Gastroesophageal sphincter (tissue), 4 donors: ENCODE results near the gene SRP9. TPM values are rescaled to one million over a fixed set of nuclear protein-coding genes. Genes with fewer than 3 reads are reported as not detected.
"Not testable (repeated sequence)": the region's sequence is repeated elsewhere in the genome, so short reads cannot be mapped to it uniquely, and the experiment has no call there.

ENCODE experiments used
- ATAC-seq: fragments of 150-250 bp; one replicate; pipeline ENCODE4 v1.9.1; 2016; ENCODE audit warnings: mild to moderate bottlenecking, moderate library complexity
- H3K27ac ChIP-seq, 4 donors: fragments of 200-600 bp; sonication (generic) in 3 of 4; 1 replicate in 3 of 4; 2 replicates in 1 of 4; pipeline ENCODE4 v1.5.1; 2016 to 2019
- H3K27me3 ChIP-seq: fragments of 200-600 bp; sonication (generic); one replicate; pipeline ENCODE4 v1.5.1; 2019
- H3K36me3 ChIP-seq, 2 donors: fragments of 200-600 bp; sonication (generic); one replicate each; pipeline ENCODE4 v1.5.1; 2019; ENCODE audit warnings: control low read depth in 1 of 2
- H3K4me1 ChIP-seq, 3 donors: fragments of 200-600 bp; sonication (generic); 1 replicate in 2 of 3; 2 replicates in 1 of 3; pipeline ENCODE4 v1.5.1; 2016 to 2019; ENCODE audit warnings: control low read depth in 2 of 3
- H3K4me3 ChIP-seq, 2 donors: fragments of 200-600 bp; sonication (generic); one replicate each; pipeline ENCODE4 v1.5.1; 2019; ENCODE audit warnings: mild to moderate bottlenecking in 1 of 2, moderate library complexity in 1 of 2
- H3K9me3 ChIP-seq, 3 donors: fragments of 200-600 bp; sonication (generic); one replicate each; pipeline ENCODE4 v1.5.1; 2017 to 2019; ENCODE audit warnings: control low read depth in 2 of 3
- EP300 ChIP-seq: sonication (generic); formaldehyde crosslinking; IDR thresholded peaks from one replicate; pipeline ENCODE4 v1.6.1; 2017; ENCODE audit warnings: antibody characterized with exemption, mild to moderate bottlenecking
- POLR2A ChIP-seq, 2 donors: fragments of 450-650 bp; IDR thresholded peaks; one replicate each; pipeline ENCODE4 v1.6.1; 2017; ENCODE audit warnings: antibody characterized with exemption in 2 of 2, mild to moderate bottlenecking in 2 of 2, moderate library complexity in 1 of 2
- POLR2AphosphoS5 ChIP-seq: sonication (generic); formaldehyde crosslinking; IDR thresholded peaks from one replicate; pipeline ENCODE4 v1.6.1; 2017; ENCODE audit warnings: antibody characterized with exemption
- WGBS, 2 donors: methylation state at CpG; one replicate each; pipeline ENCODE4 v1.1.5; 2018; ENCODE audit warnings: low coverage in 1 of 2; 5-methylcytosine and 5-hydroxymethylcytosine counted together
- total RNA-seq, 4 donors: library from RNA; depleted of rRNA; stranded (reverse); fragments of >200 nt; gene quantifications; one replicate each; pipeline ENCODE4 v1.1.0, GENCODE V29; 2016
- TF ChIP-seq, protein P1 (sequence below), 4 experiments: fragments of 200-600 bp in 2 of 4; fragments of 450-650 bp in 2 of 4; sonication (generic) in 1 of 4; IDR thresholded peaks; one replicate each; pipeline ENCODE4 v1.5.1; 2017 to 2019; ENCODE audit warnings: antibody characterized with exemption in 4 of 4, mild to moderate bottlenecking in 2 of 4, moderate library complexity in 2 of 4

Gene SRP9
- total RNA-seq, 4 donors from 2014 or later: 146 to 260 (median 216) TPM

DNA sequence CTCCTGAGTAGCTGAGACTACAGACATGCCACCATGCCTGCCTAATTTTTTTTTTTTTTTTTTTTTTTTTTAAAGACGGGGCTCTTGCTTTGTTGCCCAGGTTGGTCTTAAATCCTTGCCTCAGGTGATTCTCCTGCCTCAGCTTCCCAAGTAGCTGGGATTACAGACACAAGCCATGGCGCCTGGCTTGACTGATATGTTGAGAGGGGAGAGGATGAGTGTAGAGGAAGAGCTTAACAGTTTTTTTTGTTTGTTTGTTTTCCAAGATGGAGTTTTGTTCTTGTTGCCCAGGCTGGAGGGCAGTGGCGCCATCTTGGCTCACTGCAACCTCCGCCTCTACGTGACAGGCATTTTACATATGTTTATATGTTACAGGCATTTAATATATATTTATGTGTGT is 2.5 kb downstream of the SRP9 start:
- Histone ChIP-seq H3K4me1 (peaks cover 3 to 70% (median 26%) of the 10 kb centered on the region in 3 donors), H3K27ac (peak overlapping the region in 3 of 4 donors; percentile 50 to 98 (median 92)), H3K9me3 (no peaks in the 10 kb centered on the region), H3K27me3 (no peaks in the 10 kb centered on the region), H3K4me3 (no peak overlapping the region), H3K36me3 (peaks cover 0 to 16% of the 10 kb centered on the region in 2 donors)
- no peak for TF ChIP-seq EP300
- TF ChIP-seq, protein P1, sequence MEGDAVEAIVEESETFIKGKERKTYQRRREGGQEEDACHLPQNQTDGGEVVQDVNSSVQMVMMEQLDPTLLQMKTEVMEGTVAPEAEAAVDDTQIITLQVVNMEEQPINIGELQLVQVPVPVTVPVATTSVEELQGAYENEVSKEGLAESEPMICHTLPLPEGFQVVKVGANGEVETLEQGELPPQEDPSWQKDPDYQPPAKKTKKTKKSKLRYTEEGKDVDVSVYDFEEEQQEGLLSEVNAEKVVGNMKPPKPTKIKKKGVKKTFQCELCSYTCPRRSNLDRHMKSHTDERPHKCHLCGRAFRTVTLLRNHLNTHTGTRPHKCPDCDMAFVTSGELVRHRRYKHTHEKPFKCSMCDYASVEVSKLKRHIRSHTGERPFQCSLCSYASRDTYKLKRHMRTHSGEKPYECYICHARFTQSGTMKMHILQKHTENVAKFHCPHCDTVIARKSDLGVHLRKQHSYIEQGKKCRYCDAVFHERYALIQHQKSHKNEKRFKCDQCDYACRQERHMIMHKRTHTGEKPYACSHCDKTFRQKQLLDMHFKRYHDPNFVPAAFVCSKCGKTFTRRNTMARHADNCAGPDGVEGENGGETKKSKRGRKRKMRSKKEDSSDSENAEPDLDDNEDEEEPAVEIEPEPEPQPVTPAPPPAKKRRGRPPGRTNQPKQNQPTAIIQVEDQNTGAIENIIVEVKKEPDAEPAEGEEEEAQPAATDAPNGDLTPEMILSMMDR (IDR thresholded peaks at IDR 0.05): no peak
- TF ChIP-seq POLR2A (IDR thresholded peaks at IDR 0.05): no peak
- TF ChIP-seq POLR2AphosphoS5: no peak
- ATAC-seq: no peak
- WGBS, 2 donors: 89 to 93% methylated on average over 3 of the region's 5 CpGs

DNA sequence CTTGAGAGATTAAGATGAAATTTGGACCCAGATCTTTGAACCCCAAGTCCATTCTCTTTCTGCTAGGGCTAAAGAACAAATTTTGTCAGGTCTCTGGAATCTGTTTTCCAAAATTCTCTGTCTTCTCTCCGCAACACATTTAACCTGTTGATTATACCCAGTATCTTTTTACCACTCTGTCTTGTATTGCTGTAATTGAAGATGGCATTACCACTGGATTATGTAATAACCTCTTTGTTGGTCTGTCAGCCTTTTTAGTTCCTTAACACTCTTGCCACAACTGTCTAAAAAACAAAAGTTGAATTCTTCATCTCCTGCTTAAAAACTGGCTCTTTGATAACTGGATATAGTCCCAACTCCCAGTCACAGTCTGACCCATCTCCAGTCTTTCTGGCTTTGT is 3.0 kb downstream of the SRP9 start:
- no peaks in the 10 kb centered on the region for H3K27me3 ChIP-seq
- TF ChIP-seq, protein P1 (IDR thresholded peaks at IDR 0.05): no peak
- TF ChIP-seq POLR2AphosphoS5 (no peak), EP300 (no peak), POLR2A (IDR thresholded peaks at IDR 0.05) (no peak)
- H3K4me3 ChIP-seq: no peak overlapping the region
- H3K9me3 ChIP-seq: no peaks in the 10 kb centered on the region
- ATAC-seq: no peak
- H3K4me1 ChIP-seq: peaks cover 3 to 73% (median 26%) of the 10 kb centered on the region in 3 donors
- H3K36me3 ChIP-seq: peaks cover 0 to 21% of the 10 kb centered on the region in 2 donors
- 78% methylated on average over 1 of the region's 1 CpG; no CpG with 5 or more reads in 1 of the 2 donors for WGBS, 2 donors
- peak overlapping the region in 2 of 4 donors; percentile 60 to 92 for H3K27ac ChIP-seq

DNA sequence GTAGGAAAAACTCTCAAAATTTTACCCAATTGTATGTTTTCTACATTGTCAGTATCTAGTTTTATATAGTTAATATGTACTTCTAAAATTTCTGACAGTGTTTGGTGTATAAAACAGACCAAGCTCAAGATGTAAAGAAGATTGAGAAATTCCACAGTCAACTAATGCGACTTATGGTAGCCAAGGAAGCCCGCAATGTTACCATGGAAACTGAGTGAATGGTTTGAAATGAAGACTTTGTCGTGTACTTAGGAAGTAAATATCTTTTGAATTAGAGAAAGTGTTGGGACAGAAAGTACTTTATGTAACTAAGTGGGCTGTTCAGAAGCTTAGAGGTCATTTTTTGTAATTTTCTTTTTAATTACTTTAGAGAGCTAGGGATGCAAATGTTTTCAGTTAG is 11.5 kb downstream of the SRP9 start:
- not testable (repeated sequence) for H3K4me3 ChIP-seq, H3K9me3 ChIP-seq, H3K27ac ChIP-seq, ATAC-seq, H3K27me3 ChIP-seq
- 81 to 89% methylated on average over 2 to 3 of the region's 3 CpGs for WGBS, 2 donors
- Histone ChIP-seq H3K36me3 (peaks cover 5 to 73% of the 10 kb centered on the region in 2 donors), H3K4me1 (peaks cover 0 to 23% (median 0%) of the 10 kb centered on the region in 3 donors)

DNA sequence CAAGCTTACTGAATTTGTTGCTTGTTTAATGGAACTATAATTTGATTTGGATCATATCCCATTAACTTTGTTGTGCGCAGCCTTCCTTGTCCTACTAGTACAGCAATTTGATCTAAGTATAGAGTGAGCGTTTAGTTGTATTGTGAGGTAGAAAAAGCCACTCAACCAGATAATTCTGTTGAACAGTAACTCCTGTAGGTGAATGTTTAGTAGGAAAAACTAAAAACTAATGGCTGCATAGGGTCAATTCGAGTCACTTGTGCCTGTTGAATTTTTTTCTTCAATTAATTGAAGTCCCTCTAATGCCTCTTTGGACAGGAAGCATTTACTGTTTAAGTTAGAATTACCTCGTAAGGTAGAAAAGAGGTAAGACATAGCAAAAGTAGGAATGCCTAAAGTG is 17.3 kb downstream of the SRP9 start:
- Histone ChIP-seq H3K9me3 (no peaks in the 10 kb centered on the region), H3K4me1 (no peaks in the 10 kb centered on the region), H3K36me3 (peaks cover 2 to 30% of the 10 kb centered on the region in 2 donors), H3K4me3 (no peak overlapping the region), H3K27me3 (no peaks in the 10 kb centered on the region), H3K27ac (no peak overlapping the region)
- TF ChIP-seq POLR2AphosphoS5: no peak
- TF ChIP-seq, protein P1 (IDR thresholded peaks at IDR 0.05): no peak
- no peak for TF ChIP-seq EP300
- TF ChIP-seq POLR2A (IDR thresholded peaks at IDR 0.05): no peak
- no peak for ATAC-seq
- WGBS, 2 donors: 92 to 94% methylated on average over 4 of the region's 4 CpGs

GRCh38 chr1:225796097-225796496 is 18.5 kb downstream of the SRP9 start:
- not testable (repeated sequence) for H3K27ac ChIP-seq, H3K4me1 ChIP-seq, H3K27me3 ChIP-seq, ATAC-seq, H3K4me3 ChIP-seq, H3K9me3 ChIP-seq
- WGBS, 2 donors: no CpG with 5 or more reads among the region's 18 CpGs
- peaks cover 2 to 23% of the 10 kb centered on the region in 2 donors for H3K36me3 ChIP-seq

GRCh38 chr1:225801146-225801545 is 23.5 kb downstream of the SRP9 start:
- H3K4me1 ChIP-seq, H3K4me3 ChIP-seq, H3K36me3 ChIP-seq, H3K27ac ChIP-seq, H3K27me3 ChIP-seq, ATAC-seq, H3K9me3 ChIP-seq: not testable (repeated sequence)
- 80 to 100% methylated on average over 1 to 4 of the region's 7 CpGs for WGBS, 2 donors
